Stimulated activated CD4-positive, alpha-beta T cell treated with anti-CD3 and anti-CD28 coated beads, Interleukin-2, amount 100 ng/mL, for 24 hours (primary cell): ENCODE measurements around the gene COX10.
"Not testable (repeated sequence)": the region's sequence is repeated elsewhere in the genome, so short reads cannot be mapped to it uniquely, and the experiment has no call there.

ENCODE experiments used
- DNase-seq, 2 donors: peaks; one replicate each; pipeline ENCODE4 v3.0.0-alpha.2; 2020

Gene COX10

DNA sequence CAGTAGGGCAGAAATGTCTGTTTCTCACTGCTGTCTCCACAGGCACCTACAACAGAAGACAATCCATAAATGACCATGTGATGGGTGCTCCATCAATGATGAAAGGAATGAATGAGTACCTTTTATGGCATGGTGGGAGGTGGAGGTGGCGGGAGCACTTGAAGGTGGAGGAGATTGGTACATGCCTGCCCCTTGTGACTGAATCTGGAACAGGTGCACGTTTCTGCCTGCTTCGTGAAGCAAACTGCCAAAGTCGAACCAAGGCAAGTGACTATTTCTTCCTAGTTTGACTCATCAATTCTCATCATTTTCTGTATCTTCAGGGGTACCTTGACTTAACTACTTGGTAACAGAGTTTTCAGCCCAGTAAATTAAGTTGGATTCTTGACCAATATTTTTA, 141.9 kb downstream of the COX10 start:
- DNase-seq, result no peak

DNA sequence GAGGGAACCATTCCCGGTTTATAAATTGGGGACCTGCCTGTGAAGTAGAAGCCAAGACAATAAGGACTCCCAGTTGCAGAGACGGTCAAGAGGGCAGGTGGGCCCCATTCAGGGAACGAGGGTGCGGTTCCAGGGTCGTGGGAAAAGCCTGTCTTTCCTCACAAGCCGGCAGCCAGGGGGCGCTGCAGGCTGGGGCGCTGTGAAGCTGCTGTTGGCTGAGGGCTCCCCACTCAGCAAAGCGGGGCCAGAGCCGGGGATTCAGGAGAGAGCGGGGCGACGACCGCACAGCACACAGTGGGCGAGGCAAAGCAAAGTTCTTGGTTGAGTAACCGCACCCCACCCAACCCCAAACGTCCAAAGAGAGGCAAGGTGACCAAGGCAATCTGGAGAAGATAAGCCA, 142.5 kb downstream of the COX10 start:
- peak; percentile 33 to 58 for DNase-seq

DNA sequence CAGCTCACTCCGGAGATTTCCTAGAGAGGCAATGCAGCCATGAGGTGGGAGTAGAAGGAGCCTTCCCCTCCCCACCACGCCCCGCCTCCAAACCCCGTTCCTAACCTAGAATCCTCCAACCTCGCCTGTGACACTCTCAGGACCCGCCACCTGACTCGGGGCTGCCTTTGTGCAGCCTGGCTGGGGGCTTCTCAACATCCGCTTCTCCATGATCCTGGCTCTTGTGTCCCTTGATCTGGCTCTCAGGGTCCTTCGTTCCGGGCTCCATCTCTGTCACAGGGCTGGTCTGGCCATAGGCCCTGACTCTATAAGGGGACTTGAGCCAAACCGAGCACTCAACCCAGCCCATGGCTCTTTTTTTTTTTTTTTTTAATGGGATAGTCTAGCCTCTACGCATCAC, 143.1 kb downstream of the COX10 start:
- DNase-seq, result no peak

DNA sequence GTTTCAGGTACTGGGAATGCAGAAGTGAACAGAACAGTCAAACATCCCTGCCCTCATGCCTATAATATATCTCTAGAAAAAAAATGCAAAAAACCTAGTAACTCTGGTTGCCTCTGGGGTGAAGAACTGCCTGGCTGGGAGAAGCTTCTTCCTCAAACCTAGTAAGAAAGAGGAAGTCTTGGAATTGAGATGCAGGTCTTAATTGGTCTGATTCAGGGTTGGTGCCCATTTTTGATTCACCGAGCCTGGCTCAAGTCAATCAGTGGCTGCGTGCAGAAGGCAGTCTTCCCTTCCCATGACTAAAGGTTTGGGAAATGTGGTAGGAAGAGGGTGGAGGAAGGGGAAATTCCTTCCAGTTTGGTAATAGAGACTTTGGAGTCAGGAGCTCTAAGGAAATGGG, 145.0 kb downstream of the COX10 start:
- DNase-seq, result no peak

DNA sequence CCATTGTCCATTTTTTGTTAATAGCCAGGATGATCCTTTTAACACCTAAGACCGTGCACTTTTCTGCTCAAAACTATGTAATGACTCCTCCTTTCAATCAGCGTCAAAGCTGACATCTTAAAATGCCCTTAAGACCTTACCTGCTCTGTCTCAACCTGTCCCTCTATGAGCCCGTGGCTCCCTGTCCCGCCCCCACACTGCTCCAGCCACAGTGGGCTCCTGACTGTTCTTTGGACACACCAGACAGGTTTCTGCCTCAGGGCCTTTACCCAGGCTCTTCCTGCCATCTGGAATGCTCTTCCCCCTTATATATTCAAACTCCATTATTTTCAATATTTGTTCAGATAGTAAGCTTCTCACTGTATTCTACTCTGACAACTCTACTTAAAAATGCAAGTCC, 153.3 kb downstream of the COX10 start:
- no peak for DNase-seq

DNA sequence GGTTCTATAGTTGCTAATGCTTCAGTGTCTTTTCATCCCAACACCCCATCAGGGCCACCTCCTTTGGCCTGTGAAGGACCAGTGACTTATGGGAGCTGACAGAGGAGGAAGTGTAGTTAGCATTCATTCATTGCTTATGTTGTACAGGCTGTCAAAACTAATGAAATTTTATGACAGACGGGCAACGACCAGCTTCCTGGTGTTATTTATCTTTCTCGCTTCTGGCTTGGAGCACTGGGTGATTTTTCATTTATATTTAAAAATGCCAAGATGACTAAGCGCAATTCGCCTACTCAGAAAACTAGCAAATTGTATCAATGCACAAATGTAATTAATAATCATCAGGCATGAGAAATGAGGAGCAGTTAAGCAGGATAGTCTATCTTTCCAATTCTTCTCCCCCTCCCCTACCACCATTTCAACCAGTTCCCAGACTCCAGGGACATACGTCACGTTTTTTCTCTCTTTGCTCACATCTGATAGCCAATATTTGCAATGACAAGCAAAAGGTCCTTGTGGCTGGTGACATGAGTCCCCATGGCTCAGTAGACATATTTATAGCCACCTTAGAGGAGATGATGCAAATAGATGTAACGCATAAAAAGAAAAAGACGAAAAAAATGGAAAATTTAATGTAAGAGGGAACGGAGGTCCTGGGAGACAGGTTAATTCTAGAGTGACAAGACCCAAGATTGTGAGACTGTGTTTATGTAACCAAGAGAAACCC, 156.1 kb downstream of the COX10 start:
- DNase-seq, result no peak

DNA sequence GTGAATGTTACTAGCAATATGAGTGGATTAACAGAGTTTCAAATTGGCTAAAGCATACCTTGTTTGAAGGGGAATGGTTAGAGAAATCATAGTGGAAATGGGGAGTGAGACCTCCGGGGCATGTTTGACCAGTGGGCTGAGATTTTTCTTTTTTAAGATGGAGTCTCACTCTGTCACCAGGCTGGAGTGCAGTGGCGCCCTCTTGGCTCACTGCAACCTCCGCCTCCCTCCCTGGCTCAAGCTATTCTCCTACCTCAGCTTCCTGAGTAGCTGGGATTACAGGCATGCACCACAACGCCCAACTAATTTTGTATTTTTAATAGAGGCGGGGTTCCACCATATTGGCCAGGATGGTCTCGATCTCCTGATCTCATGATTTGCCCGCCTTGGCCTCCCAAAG, 157.7 kb downstream of the COX10 start:
- DNase-seq, result no peak

DNA sequence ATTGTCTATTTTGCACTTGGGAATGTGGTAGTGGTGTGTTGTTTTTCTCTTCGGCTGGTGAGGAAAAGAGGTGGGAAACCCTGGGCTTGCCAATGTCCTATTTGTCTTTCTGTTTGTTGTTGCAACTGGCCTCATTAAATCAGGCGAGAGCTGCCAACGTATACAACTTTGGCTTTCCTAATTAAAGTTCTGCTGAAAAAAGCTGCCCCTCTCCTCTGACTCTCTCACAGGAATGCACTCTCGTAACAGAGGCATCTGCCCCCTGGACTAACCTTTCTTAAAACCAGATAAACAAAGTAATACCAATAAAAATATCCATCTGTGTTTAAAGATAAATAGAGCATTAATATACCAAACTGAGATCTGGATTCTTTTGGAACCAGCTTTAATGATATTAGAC, 159.6 kb downstream of the COX10 start:
- DNase-seq, result no peak

DNA sequence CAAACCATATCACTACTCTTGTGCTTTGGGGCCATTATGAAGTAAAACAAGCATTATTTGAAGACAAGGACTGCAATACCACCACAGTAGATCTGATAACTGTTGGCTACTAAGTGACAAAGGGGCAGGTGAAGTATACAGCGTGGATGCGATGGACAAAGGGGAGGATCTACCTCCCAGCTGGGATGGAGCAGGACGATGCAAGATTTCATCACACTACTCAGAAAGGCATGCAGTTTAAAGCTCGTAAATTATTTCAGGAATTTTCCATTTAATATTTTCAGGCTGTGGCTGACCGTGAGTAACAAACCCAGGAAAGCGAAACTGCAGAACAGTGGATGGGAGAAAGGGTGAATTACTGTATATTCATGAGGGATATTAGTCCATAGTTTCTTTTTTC, 161.9 kb downstream of the COX10 start:
- not testable (repeated sequence) for DNase-seq

DNA sequence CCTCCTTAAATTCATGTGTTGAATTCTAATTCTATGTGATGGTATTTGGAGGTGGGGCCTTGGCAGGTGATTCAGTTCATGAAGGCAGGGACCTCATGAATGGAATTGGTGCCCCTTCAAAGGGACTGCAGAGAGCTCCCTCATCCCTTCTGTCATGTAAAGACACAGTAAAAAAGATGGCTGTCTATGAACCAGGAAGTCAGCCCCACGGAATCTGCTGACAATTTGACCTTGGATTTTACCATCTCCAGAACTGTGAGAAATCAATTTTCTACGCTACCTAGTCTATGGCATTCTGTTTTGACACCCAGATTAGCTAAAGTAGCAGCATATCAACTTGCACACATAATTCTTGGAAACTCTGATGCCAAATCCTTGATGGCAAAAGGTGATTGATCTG, 165.7 kb downstream of the COX10 start:
- DNase-seq, result not testable (repeated sequence)

DNA sequence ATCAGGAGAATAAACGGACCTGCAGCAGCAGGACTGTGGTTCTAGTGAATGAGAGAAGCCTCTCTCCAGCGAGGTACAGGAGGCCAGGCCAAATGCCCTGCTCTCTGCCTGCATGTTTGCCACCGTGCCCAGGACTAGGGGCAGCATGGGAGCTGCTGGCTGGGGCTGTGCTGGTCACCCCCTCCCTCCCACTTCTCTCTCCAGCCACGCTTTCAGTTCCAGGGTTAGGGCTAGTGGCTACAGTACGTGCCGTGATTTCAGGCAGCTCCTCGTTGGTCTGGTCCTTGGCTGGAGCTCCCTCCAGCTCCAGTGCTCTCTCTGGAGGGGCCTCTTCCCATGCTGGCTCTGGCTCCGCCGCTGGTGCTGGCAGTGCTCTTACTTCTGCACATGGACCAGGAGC, 166.7 kb downstream of the COX10 start:
- DNase-seq, result not testable (repeated sequence)

DNA sequence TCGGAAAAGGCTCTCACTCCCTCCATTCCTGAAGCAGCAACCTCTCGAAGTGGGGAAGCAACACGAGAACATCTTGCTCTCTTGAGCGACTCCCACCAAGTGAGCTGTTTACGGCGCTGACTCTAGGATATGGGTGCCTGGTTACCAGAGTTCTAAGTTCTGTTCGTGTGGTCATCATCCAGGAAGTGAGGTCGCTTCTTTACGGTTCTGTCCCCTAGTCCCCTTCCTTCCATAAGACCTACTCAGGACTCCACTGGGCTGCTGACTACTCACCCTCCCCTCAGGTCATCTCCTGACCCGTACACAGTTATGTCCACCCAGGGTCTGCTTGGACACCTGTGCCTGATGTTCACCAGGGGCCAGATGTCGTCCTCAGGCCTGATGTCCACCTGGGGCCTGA, 167.5 kb downstream of the COX10 start, which contains the start of gene CDRT15:
Gene CDRT15, minus strand, starts transcription at position 101 of the 400 bp plus-strand sequence. Its CDS starts 29 bp downstream, at position 72.
- not testable (repeated sequence) for DNase-seq

DNA sequence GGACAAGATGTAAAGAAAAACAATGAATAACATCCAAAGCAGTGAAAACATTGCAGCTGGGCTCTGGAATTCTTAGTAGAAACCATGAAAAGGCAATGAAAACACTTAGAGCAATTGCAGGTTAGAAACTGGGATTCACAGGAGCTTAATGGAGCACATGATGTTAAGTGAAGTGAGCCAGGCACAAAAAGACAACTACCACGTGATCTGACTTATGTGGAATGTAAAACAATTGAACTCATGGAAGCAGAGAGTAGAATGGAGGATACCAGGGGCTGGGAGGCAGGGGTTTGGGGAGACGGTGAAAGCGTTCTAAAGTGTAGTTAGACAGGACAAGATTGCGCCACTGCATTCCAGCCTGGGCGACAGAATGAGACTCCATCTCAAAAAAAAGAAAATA, 170.0 kb downstream of the COX10 start:
- not testable (repeated sequence) for DNase-seq

DNA sequence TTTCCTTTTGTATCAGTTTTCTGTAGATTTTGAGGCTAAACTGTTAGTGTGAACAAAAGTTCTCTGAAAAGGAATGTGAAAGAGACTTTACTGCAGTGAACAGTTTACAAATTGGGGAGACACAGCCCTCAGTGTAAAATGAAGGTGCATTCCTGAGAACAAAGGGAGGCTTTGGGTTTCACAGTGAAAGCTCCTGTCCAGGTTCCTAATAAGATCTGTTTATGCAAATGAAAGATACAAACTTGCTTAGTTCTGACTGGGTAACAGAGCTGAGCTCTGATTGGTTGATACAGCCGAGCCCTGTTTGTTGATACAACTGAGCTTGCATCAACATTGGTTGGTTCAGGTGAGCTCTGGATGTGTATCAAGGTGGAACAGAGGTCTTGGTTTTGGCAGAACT, 175.7 kb downstream of the COX10 start:
- no peak for DNase-seq

DNA sequence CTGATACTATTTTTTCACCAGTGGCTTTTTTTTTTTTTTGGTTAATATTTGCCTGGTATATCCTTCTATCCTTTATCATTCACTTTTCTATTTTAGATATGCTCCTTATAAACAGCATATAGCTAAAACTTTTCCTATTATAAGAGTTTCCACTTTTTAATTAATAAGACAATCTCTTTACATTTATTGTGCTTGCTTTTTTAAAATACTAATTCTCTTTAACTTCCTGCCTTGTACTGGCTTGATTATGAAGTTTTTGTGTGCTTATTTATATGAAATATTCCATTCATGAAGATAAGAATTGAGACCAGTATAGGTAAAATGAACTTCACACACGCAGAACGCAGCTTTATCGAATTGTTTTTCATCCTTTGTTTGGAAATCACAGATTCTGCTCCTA, 176.3 kb downstream of the COX10 start:
- no peak for DNase-seq
